Gastroesophageal sphincter (tissue), 4 donors: ENCODE data around the gene GUCA1A. TPM values are rescaled to one million over a fixed set of nuclear protein-coding genes. Genes with fewer than 3 reads are reported as not detected.
"Not testable (repeated sequence)": the region's sequence is repeated elsewhere in the genome, so short reads cannot be mapped to it uniquely, and the experiment has no call there.

Experiments
- ATAC-seq: fragments of 150-250 bp; one replicate; pipeline ENCODE4 v1.9.1; 2016; ENCODE audit warnings: mild to moderate bottlenecking, moderate library complexity
- H3K27ac ChIP-seq, 4 donors: fragments of 200-600 bp; sonication (generic) in 3 of 4; 1 replicate in 3 of 4; 2 replicates in 1 of 4; pipeline ENCODE4 v1.5.1; 2016 to 2019
- H3K27me3 ChIP-seq: fragments of 200-600 bp; sonication (generic); one replicate; pipeline ENCODE4 v1.5.1; 2019
- H3K36me3 ChIP-seq, 2 donors: fragments of 200-600 bp; sonication (generic); one replicate each; pipeline ENCODE4 v1.5.1; 2019; ENCODE audit warnings: control low read depth in 1 of 2
- H3K4me1 ChIP-seq, 3 donors: fragments of 200-600 bp; sonication (generic); 1 replicate in 2 of 3; 2 replicates in 1 of 3; pipeline ENCODE4 v1.5.1; 2016 to 2019; ENCODE audit warnings: control low read depth in 2 of 3
- H3K4me3 ChIP-seq, 2 donors: fragments of 200-600 bp; sonication (generic); one replicate each; pipeline ENCODE4 v1.5.1; 2019; ENCODE audit warnings: mild to moderate bottlenecking in 1 of 2, moderate library complexity in 1 of 2
- H3K9me3 ChIP-seq, 3 donors: fragments of 200-600 bp; sonication (generic); one replicate each; pipeline ENCODE4 v1.5.1; 2017 to 2019; ENCODE audit warnings: control low read depth in 2 of 3
- CTCF ChIP-seq, 4 experiments: fragments of 200-600 bp in 2 of 4; fragments of 450-650 bp in 2 of 4; sonication (generic) in 1 of 4; IDR thresholded peaks; one replicate each; pipeline ENCODE4 v1.5.1; 2017 to 2019; ENCODE audit warnings: antibody characterized with exemption in 4 of 4, mild to moderate bottlenecking in 2 of 4, moderate library complexity in 2 of 4
- EP300 ChIP-seq: sonication (generic); formaldehyde crosslinking; IDR thresholded peaks from one replicate; pipeline ENCODE4 v1.6.1; 2017; ENCODE audit warnings: antibody characterized with exemption, mild to moderate bottlenecking
- POLR2A ChIP-seq, 2 donors: fragments of 450-650 bp; IDR thresholded peaks; one replicate each; pipeline ENCODE4 v1.6.1; 2017; ENCODE audit warnings: antibody characterized with exemption in 2 of 2, mild to moderate bottlenecking in 2 of 2, moderate library complexity in 1 of 2
- POLR2AphosphoS5 ChIP-seq: sonication (generic); formaldehyde crosslinking; IDR thresholded peaks from one replicate; pipeline ENCODE4 v1.6.1; 2017; ENCODE audit warnings: antibody characterized with exemption
- WGBS, 2 donors: methylation state at CpG; one replicate each; pipeline ENCODE4 v1.1.5; 2018; ENCODE audit warnings: low coverage in 1 of 2; 5-methylcytosine and 5-hydroxymethylcytosine counted together
- total RNA-seq, 4 donors: library from RNA; depleted of rRNA; stranded (reverse); fragments of >200 nt; gene quantifications; one replicate each; pipeline ENCODE4 v1.1.0, GENCODE V29; 2016

GUCA1A gene
- total RNA-seq, 4 donors from 2014 or later = 0.46 TPM; not detected in 3

GRCh38 chr6:42203183-42203582 lies 30.0 kb downstream of the GUCA1A start:
- Histone ChIP-seq H3K9me3 (no peaks in the 10 kb centered on the region), H3K4me3 (no peak overlapping the region), H3K27me3 (no peaks in the 10 kb centered on the region), H3K36me3 (peaks cover 0 to 65% of the 10 kb centered on the region in 2 donors), H3K4me1 (peaks cover 0 to 20% (median 4%) of the 10 kb centered on the region in 3 donors), H3K27ac (no peak overlapping the region)
- WGBS, 2 donors = 85 to 90% methylated on average over 2 to 3 of the region's 3 CpGs
- TF ChIP-seq CTCF (IDR thresholded peaks at IDR 0.05) (no peak), POLR2A (IDR thresholded peaks at IDR 0.05) (no peak), EP300 (no peak)
- no peak for ATAC-seq

- peaks cover 0 to 16% (median 4%) of the 10 kb centered on the region in 3 donors for H3K4me1 ChIP-seq
- no peaks in the 10 kb centered on the region for H3K9me3 ChIP-seq
- ATAC-seq = no peak
- no peak overlapping the region for H3K4me3 ChIP-seq
- no peak overlapping the region for H3K27ac ChIP-seq
- no peaks in the 10 kb centered on the region for H3K27me3 ChIP-seq
- 94 to 100% methylated on average over 2 to 4 of the region's 4 CpGs for WGBS, 2 donors
- TF ChIP-seq CTCF (IDR thresholded peaks at IDR 0.05) (no peak), POLR2A (IDR thresholded peaks at IDR 0.05) (no peak), POLR2AphosphoS5 (no peak), EP300 (no peak)
- H3K36me3 ChIP-seq = peaks cover 2 to 81% of the 10 kb centered on the region in 2 donors
These were observed 31.7 kb downstream of the GUCA1A start for GRCh38 chr6:42204768-42205282.

- peaks cover 8 to 96% of the 10 kb centered on the region in 2 donors for H3K36me3 ChIP-seq
- ATAC-seq, H3K9me3 ChIP-seq, H3K27ac ChIP-seq, H3K27me3 ChIP-seq, H3K4me3 ChIP-seq, H3K4me1 ChIP-seq: not testable (repeated sequence)
- WGBS, 2 donors = 63 to 75% methylated on average over 2 of the region's 2 CpGs
These were observed 34.4 kb downstream of the GUCA1A start for GRCh38 chr6:42207559-42207958.

GRCh38 chr6:42210551-42210950 lies 37.4 kb downstream of the GUCA1A start:
- Histone ChIP-seq H3K9me3 (no peaks in the 10 kb centered on the region), H3K4me1 (peaks cover 0 to 21% (median 0%) of the 10 kb centered on the region in 3 donors), H3K4me3 (no peak overlapping the region), H3K36me3 (peaks cover 8 to 83% of the 10 kb centered on the region in 2 donors), H3K27ac (no peak overlapping the region), H3K27me3 (no peaks in the 10 kb centered on the region)
- TF ChIP-seq POLR2A (IDR thresholded peaks at IDR 0.05) (no peak), EP300 (no peak), CTCF (IDR thresholded peaks at IDR 0.05) (no peak), POLR2AphosphoS5 (no peak)
- WGBS, 2 donors = 43 to 50% methylated on average over 1 of the region's 1 CpG
- no peak for ATAC-seq

GRCh38 chr6:42211726-42212125 lies 38.6 kb downstream of the GUCA1A start:
- no peak overlapping the region for H3K27ac ChIP-seq
- no peaks in the 10 kb centered on the region for H3K27me3 ChIP-seq
- TF ChIP-seq POLR2A (IDR thresholded peaks at IDR 0.05) (no peak), POLR2AphosphoS5 (no peak), CTCF (IDR thresholded peaks at IDR 0.05) (no peak), EP300 (no peak)
- WGBS, 2 donors = 87 to 91% methylated on average over 6 of the region's 6 CpGs
- peaks cover 8 to 72% of the 10 kb centered on the region in 2 donors for H3K36me3 ChIP-seq
- H3K4me1 ChIP-seq = peaks cover 3 to 32% (median 4%) of the 10 kb centered on the region in 3 donors
- no peak for ATAC-seq
- no peaks in the 10 kb centered on the region for H3K9me3 ChIP-seq
- no peak overlapping the region for H3K4me3 ChIP-seq
